MCF 10A (cell line): ENCODE measurements around the gene FNDC10. TPM values are rescaled to one million over a fixed set of nuclear protein-coding genes. Genes with fewer than 3 reads are reported as not detected.
A peak's percentile ranks its signal among the peaks of the same experiment; 100 is the strongest.

Source experiments
- BruUV-seq: library from RNA; stranded (reverse); fragments of 400-500 nt; replicated peaks from 2 replicates; lab custom pipeline; 2021; lab: Mats Ljungman, UMichigan
- CTCF ChIA-PET: fragments of 300-600 bp; sonication (Branson Sonifier 250); formaldehyde crosslinking; extraction: SDS; loops from one replicate; lab custom pipeline; 2021; ENCODE audit warnings: antibody characterized with exemption, inconsistent platforms; lab: Yijun Ruan, JAX
- POLR2A ChIA-PET: fragments of 300-600, 350-650 bp; sonication (Branson Sonifier 250); formaldehyde crosslinking; extraction: SDS; loops from one replicate; lab custom pipeline; 2020; ENCODE audit warnings: antibody characterized with exemption, inconsistent platforms; lab: Yijun Ruan, JAX
- DNase-seq: peaks from one replicate; pipeline ENCODE4 v3.0.0-alpha.2; 2018; ENCODE audit not compliant: unreplicated experiment
- H3K27ac Mint-ChIP-seq: one replicate; pipeline ENCODE4 v1.8.0; 2022; ENCODE audit warnings: mild to moderate bottlenecking, low read depth, mixed read lengths; ENCODE audit not compliant: unreplicated experiment
- H3K27me3 Mint-ChIP-seq: one replicate; pipeline ENCODE4 v1.8.0; 2022; ENCODE audit warnings: mixed read lengths; ENCODE audit not compliant: insufficient read depth, unreplicated experiment
- H3K36me3 Mint-ChIP-seq: one replicate; pipeline ENCODE4 v1.8.0; 2022; ENCODE audit warnings: mild to moderate bottlenecking, moderate library complexity, mixed read lengths; ENCODE audit not compliant: insufficient read depth, unreplicated experiment
- H3K4me1 Mint-ChIP-seq: one replicate; pipeline ENCODE4 v1.8.0; 2022; ENCODE audit warnings: mixed read lengths; ENCODE audit not compliant: insufficient read depth, unreplicated experiment
- H3K4me3 Mint-ChIP-seq: one replicate; pipeline ENCODE4 v1.8.0; 2022; ENCODE audit warnings: mild to moderate bottlenecking, moderate library complexity, mixed read lengths; ENCODE audit not compliant: unreplicated experiment
- H3K9me3 Mint-ChIP-seq: one replicate; pipeline ENCODE4 v1.8.0; 2022; ENCODE audit warnings: mixed read lengths; ENCODE audit not compliant: unreplicated experiment
- intact Hi-C: fragments of 100-400 bp; cut with micrococcal nuclease; formaldehyde crosslinking; loops from 2 replicates; pipeline ENCODE4 v1.14.1; 2022
- total RNA-seq: library from RNA; stranded (reverse); gene quantifications from 2 replicates; pipeline ENCODE4 v1.2.3, GENCODE V29; 2022
- TF ChIP-seq, protein P1 (sequence below): fragments of 200-600 bp; IDR thresholded peaks from one replicate; pipeline ENCODE4 v1.8.0; 2022; ENCODE audit warnings: antibody characterized with exemption, mild to moderate bottlenecking; ENCODE audit not compliant: unreplicated experiment

FNDC10 gene
- total RNA-seq, 1 experiment from 2014 or later: 5.1 TPM

GRCh38 chr1:1564268-1564667 is 35.7 kb downstream of the FNDC10 start:
- no peaks in the 10 kb centered on the region for H3K4me1 Mint-ChIP-seq
- CTCF ChIA-PET: no interaction called here
- H3K27ac Mint-ChIP-seq: peak overlapping the region; percentile 42
- intact Hi-C loops: no loop called here
- H3K4me3 Mint-ChIP-seq: no peak overlapping the region
- H3K9me3 Mint-ChIP-seq: no peaks in the 10 kb centered on the region
- DNase-seq: no peak
- peaks cover 82% of the 10 kb centered on the region for H3K36me3 Mint-ChIP-seq
- TF ChIP-seq, protein P1, sequence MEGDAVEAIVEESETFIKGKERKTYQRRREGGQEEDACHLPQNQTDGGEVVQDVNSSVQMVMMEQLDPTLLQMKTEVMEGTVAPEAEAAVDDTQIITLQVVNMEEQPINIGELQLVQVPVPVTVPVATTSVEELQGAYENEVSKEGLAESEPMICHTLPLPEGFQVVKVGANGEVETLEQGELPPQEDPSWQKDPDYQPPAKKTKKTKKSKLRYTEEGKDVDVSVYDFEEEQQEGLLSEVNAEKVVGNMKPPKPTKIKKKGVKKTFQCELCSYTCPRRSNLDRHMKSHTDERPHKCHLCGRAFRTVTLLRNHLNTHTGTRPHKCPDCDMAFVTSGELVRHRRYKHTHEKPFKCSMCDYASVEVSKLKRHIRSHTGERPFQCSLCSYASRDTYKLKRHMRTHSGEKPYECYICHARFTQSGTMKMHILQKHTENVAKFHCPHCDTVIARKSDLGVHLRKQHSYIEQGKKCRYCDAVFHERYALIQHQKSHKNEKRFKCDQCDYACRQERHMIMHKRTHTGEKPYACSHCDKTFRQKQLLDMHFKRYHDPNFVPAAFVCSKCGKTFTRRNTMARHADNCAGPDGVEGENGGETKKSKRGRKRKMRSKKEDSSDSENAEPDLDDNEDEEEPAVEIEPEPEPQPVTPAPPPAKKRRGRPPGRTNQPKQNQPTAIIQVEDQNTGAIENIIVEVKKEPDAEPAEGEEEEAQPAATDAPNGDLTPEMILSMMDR: no peak
- POLR2A ChIA-PET: interaction anchor here (1.2 kb wide), 1 partner anchor 9 kb away, joined by 3 read pairs; no protein-coding TSS in a partner anchor
- BruUV-seq: no TSS peak
- H3K27me3 Mint-ChIP-seq: no peaks in the 10 kb centered on the region

DNA sequence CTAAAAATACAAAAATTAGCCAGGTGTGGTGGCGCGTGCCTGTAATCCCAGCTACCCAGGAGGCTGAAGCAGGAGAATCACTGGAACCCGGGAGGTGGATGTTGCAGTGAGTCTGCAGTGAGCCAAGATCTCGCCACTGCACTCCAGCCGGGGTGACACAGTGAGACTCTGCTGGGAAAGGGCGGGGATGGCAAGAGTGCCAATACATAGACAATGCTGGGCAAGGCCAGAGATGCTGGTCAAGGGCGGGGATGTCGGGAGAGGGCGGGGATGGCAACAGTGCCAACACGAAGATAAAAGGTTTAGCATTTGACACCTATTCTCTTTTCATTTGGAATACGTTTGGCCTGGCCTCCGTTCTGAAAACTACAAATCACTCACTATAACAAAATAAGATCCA is 36.2 kb downstream of the FNDC10 start:
- intact Hi-C loops: no loop called here
- no peak for DNase-seq
- no TSS peak for BruUV-seq
- ChIA-PET POLR2A (no interaction called here), CTCF (no interaction called here)
- TF ChIP-seq, protein P1: no peak
- Mint-ChIP-seq H3K36me3 (peaks cover 83% of the 10 kb centered on the region), H3K27me3 (no peaks in the 10 kb centered on the region), H3K4me1 (no peaks in the 10 kb centered on the region), H3K9me3 (no peaks in the 10 kb centered on the region), H3K27ac (no peak overlapping the region), H3K4me3 (no peak overlapping the region)

GRCh38 chr1:1562556-1563195 is 37.3 kb downstream of the FNDC10 start:
- Mint-ChIP-seq H3K4me3 (no peak overlapping the region), H3K9me3 (no peaks in the 10 kb centered on the region), H3K4me1 (no peaks in the 10 kb centered on the region), H3K27ac (no peak overlapping the region), H3K36me3 (peaks cover 82% of the 10 kb centered on the region), H3K27me3 (no peaks in the 10 kb centered on the region)
- no peak for DNase-seq
- ChIA-PET CTCF (interaction anchor here (0.7 kb wide), 1 partner anchor 107 kb away, joined by 4 read pairs; no protein-coding TSS in a partner anchor), POLR2A (no interaction called here)
- TF ChIP-seq, protein P1: no peak
- intact Hi-C loops: no loop called here
- BruUV-seq: no TSS peak

DNA sequence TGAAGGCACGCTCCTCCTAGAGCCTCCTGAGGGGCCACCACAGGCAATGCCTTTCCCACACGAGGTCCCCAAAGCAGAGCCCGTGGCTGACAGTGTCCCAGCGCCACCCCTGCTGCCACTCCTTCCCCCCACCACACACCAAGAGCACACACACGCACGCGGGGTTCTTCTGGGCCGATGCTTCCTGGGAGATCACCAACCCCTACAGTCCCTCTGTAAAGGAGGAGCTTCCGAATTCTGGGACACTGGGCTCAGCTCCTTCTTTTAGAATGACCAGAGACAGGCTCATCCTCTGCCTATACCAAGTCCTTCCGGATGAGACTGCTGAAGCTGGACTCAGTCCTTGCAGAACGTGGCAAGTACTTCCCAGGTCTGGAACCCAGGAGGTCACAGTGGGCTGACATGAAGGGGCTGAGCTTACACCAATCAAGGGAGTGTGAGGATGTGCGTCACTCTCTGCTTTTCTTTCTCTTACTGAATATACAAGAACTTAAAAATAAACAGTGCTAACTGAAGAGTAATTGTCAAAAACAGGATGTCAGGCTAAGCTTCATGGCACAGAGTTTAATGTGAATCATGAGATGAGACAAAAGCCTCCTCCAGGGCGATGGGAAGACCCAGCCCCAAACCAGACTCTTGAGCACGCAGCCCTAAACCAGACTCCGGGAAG is 38.0 kb downstream of the FNDC10 start:
- Mint-ChIP-seq H3K27me3 (no peaks in the 10 kb centered on the region), H3K4me3 (no peak overlapping the region), H3K36me3 (peaks cover 88% of the 10 kb centered on the region), H3K27ac (peak overlapping the region; percentile 31), H3K9me3 (no peaks in the 10 kb centered on the region), H3K4me1 (no peaks in the 10 kb centered on the region)
- DNase-seq: no peak
- intact Hi-C loops: no loop called here
- CTCF ChIA-PET: interaction anchor here (0.5 to 0.7 kb wide), 2 partner anchors 91 to 169 kb away, joined by 3 read pairs; no protein-coding TSS in a partner anchor
- POLR2A ChIA-PET: no interaction called here
- no TSS peak for BruUV-seq
- TF ChIP-seq, protein P1: no peak
